Caco-2 (cell line): ENCODE measurements around the gene PLEK. TPM values are rescaled to one million over a fixed set of nuclear protein-coding genes. Genes with fewer than 3 reads are reported as not detected.

ENCODE experiments used
- BruUV-seq: library from RNA; stranded (reverse); fragments of 400-500 nt; replicated peaks from 2 replicates; lab custom pipeline; 2021; lab: Mats Ljungman, UMichigan
- CTCF ChIA-PET: fragments of 300-600 bp; sonication (Branson Sonifier 250); formaldehyde crosslinking; loops from one replicate; lab custom pipeline; 2022; ENCODE audit warnings: antibody characterized with exemption; lab: Charles Lee
- POLR2A ChIA-PET: fragments of 300-600 bp; sonication (Branson Sonifier 250); formaldehyde crosslinking; loops from one replicate; lab custom pipeline; 2022; ENCODE audit warnings: antibody characterized with exemption; lab: Charles Lee
- DNase-seq, 2 experiments: peaks; one replicate each; pipeline versions ENCODE4 v3.0.0 to v3.0.0-alpha.2; 2020 to 2022
- H3K27me3 ChIP-seq: replicated peaks from 2 replicates; pipeline ENCODE4 v1.6.0; 2011; ENCODE audit warnings: low read length; ENCODE audit not compliant: control insufficient read depth, insufficient read depth
- H3K36me3 ChIP-seq: 2 replicates; pipeline ENCODE4 v1.5.1; 2011; ENCODE audit warnings: low read length; ENCODE audit not compliant: control insufficient read depth, insufficient read depth
- H3K4me1 ChIP-seq: fragments of 250-450 bp; sonication (Bioruptor Pico); 2 replicates; pipeline ENCODE4 v1.5.1; 2020; ENCODE audit warnings: mild to moderate bottlenecking
- H3K4me3 ChIP-seq: 2 replicates; pipeline ENCODE4 v1.5.1; 2011; ENCODE audit warnings: low read depth, mild to moderate bottlenecking, control low read depth, low read length
- H3K9me3 ChIP-seq: fragments of 250-450 bp; sonication (Bioruptor Pico); 2 replicates; pipeline ENCODE4 v1.5.1; 2020; ENCODE audit warnings: mild to moderate bottlenecking, moderate library complexity
- H3K27ac Mint-ChIP-seq: one replicate; pipeline ENCODE4 v1.8.0; 2022; ENCODE audit warnings: mixed read lengths; ENCODE audit not compliant: unreplicated experiment
- H3K27me3 Mint-ChIP-seq: one replicate; pipeline ENCODE4 v1.8.0; 2022; ENCODE audit warnings: mixed read lengths; ENCODE audit not compliant: insufficient read depth, unreplicated experiment
- H3K36me3 Mint-ChIP-seq: one replicate; pipeline ENCODE4 v1.8.0; 2022; ENCODE audit warnings: mild to moderate bottlenecking, mixed read lengths; ENCODE audit not compliant: insufficient read depth, unreplicated experiment
- H3K4me1 Mint-ChIP-seq: one replicate; pipeline ENCODE4 v1.8.0; 2022; ENCODE audit warnings: low read depth, mixed read lengths; ENCODE audit not compliant: unreplicated experiment
- H3K4me3 Mint-ChIP-seq: one replicate; pipeline ENCODE4 v1.8.0; 2022; ENCODE audit warnings: mild to moderate bottlenecking, moderate library complexity, mixed read lengths; ENCODE audit not compliant: unreplicated experiment
- H3K9me3 Mint-ChIP-seq: one replicate; pipeline ENCODE4 v1.8.0; 2022; ENCODE audit warnings: mixed read lengths; ENCODE audit not compliant: unreplicated experiment
- CTCF ChIP-seq, 2 experiments: fragments of 200-600 bp in 1 of 2; IDR thresholded peaks; 1 replicate in 1 of 2; 2 replicates in 1 of 2; pipeline versions ENCODE4 v1.5.1 to v1.8.0; 2011 to 2022; ENCODE audit warnings: antibody characterized with exemption in 1 of 2, control low read depth in 1 of 2, inconsistent platforms in 1 of 2, low read depth in 1 of 2, low read length in 1 of 2, mild to moderate bottlenecking in 1 of 2, moderate library complexity in 1 of 2; ENCODE audit not compliant: insufficient read depth in 1 of 2, severe bottlenecking in 1 of 2, unreplicated experiment in 1 of 2
- intact Hi-C: fragments of 100-400 bp; cut with micrococcal nuclease; formaldehyde crosslinking; loops from one replicate; pipeline ENCODE4 v1.10.0; 2022; ENCODE audit not compliant: unreplicated experiment
- total RNA-seq: library from RNA; stranded (reverse); gene quantifications from 2 replicates; pipeline ENCODE4 v1.2.3, GENCODE V29; 2022

Gene PLEK
- total RNA-seq, 1 experiment from 2014 or later, result not detected

DNA sequence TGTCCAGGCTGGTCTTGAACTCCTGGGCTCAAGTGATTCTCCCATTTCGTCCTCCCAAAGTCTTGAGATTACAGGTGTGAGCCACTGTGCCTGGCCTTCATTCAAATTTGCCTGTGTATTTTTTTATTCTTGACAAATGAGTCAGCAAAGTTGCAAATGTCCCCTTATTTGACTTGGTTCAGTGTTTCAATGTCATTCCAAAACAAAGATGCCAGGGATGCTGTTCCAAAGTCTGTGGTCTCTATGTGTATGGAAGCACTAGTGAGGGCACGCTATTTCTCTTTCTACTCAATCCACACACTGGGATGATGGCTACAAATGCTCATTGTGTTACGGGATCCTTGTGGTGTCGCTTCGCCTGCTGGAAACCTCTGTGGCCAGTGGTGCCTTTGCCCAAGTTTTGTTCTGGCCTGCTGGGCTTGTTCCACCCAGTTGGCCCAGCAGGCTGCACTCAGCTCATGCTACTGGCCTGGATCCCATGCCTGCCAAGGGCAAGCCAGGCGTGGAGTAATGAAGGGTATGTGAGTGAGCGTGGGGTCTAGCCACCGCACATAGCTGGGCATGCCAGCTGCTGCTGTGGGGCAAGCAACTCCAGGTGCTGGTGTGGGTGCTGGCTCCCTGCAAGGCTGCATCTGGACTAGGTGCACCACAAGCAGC lies 66.4 kb downstream of the PLEK start:
- Mint-ChIP-seq H3K4me3 (no peak overlapping the region), H3K4me1 (no peaks in the 10 kb centered on the region), H3K9me3 (no peaks in the 10 kb centered on the region), H3K27ac (no peak overlapping the region), H3K27me3 (no peaks in the 10 kb centered on the region), H3K36me3 (no peaks in the 10 kb centered on the region)
- no peaks in the 10 kb centered on the region for H3K4me1 ChIP-seq
- no peak for TF ChIP-seq CTCF (IDR thresholded peaks at IDR 0.05; ENCODE audit: insufficient read depth in 1 of 2, low read depth in 1 of 2, low read length in 1 of 2, severe bottlenecking in 1 of 2, unreplicated experiment in 1 of 2)
- no peak overlapping the region for H3K4me3 ChIP-seq
- 0 out of 2 replicates have a peak, but pooled peaks cover 3% of the 10 kb centered on the region for H3K9me3 ChIP-seq
- POLR2A ChIA-PET, result no interaction called here
- DNase-seq, result no peak
- H3K36me3 ChIP-seq, result no peaks in the 10 kb centered on the region
- H3K27me3 ChIP-seq, result no peaks in the 10 kb centered on the region
- intact Hi-C loops, result no loop called here
- BruUV-seq, result no TSS peak
- CTCF ChIA-PET, result no interaction called here

DNA sequence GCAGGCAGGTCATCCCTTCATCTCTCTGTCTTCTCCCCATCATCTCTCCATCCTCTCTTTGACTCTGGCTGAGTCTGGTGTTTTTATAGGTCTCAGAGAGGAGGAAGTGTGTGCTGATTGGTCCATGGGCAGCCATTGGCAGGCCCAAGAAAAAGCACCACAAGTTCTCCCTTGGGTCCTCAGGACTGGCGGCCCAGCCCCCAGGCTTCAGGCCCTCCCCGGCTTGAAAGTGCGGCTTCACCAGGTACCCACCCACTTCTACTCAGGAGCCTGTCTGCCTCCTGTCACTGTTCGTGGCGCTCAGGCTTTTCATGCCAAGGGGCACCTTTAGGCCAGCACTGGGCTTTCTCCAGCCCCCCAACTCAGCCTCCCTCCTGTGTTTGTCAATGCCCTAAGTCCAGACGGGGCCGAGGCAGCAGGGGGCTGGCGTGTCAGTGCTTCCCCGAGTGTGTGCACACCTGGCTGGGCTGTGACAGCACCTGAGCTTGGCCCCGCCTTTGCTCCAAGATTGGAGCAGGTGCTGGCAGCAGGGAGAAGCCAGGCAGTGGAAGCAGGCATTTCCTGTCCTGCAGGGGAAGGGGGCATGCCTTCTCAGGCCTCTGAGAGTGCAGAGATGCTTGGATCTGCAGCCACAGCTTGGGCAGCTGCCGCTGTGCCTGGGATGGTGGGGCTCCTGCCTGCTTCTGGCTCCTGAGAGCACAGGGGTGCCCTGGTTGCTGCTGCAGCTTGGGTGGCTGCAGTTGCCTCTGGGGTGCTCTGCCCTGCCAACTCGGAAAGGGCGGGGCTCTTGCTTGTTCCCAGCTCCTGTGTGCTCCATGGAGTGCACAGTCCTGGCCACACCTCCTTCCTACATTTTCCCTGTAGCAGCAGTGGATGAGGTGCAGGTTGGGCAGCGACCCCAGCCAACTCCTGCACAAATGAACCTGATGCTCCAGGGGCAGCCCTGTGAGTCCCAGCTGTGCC lies 67.9 kb downstream of the PLEK start:
- no peak for TF ChIP-seq CTCF (IDR thresholded peaks at IDR 0.05; ENCODE audit: insufficient read depth in 1 of 2, low read depth in 1 of 2, low read length in 1 of 2, severe bottlenecking in 1 of 2, unreplicated experiment in 1 of 2)
- H3K4me1 ChIP-seq, result no peaks in the 10 kb centered on the region
- ChIA-PET POLR2A (no interaction called here), CTCF (interaction anchor here (0.5 to 0.6 kb wide), 2 partner anchors 45 to 755 kb away, joined by 4 to 7 read pairs; no protein-coding TSS in a partner anchor)
- Mint-ChIP-seq H3K36me3 (no peaks in the 10 kb centered on the region), H3K4me3 (no peak overlapping the region), H3K27me3 (no peaks in the 10 kb centered on the region), H3K27ac (no peak overlapping the region), H3K4me1 (no peaks in the 10 kb centered on the region), H3K9me3 (no peaks in the 10 kb centered on the region)
- 0 out of 2 replicates have a peak, but pooled peaks cover 3% of the 10 kb centered on the region for H3K9me3 ChIP-seq
- no peak for DNase-seq
- H3K27me3 ChIP-seq, result no peaks in the 10 kb centered on the region
- intact Hi-C loops, result no loop called here
- BruUV-seq, result no TSS peak
- no peak overlapping the region for H3K4me3 ChIP-seq
- no peaks in the 10 kb centered on the region for H3K36me3 ChIP-seq

GRCh38 chr2:68434981-68435380 lies 69.9 kb downstream of the PLEK start:
- Mint-ChIP-seq H3K9me3 (no peaks in the 10 kb centered on the region), H3K4me3 (no peak overlapping the region), H3K27me3 (no peaks in the 10 kb centered on the region), H3K36me3 (no peaks in the 10 kb centered on the region), H3K4me1 (peaks cover 1% of the 10 kb centered on the region), H3K27ac (no peak overlapping the region)
- Histone ChIP-seq H3K27me3 (no peaks in the 10 kb centered on the region), H3K4me3 (no peak overlapping the region), H3K9me3 (0 out of 2 replicates have a peak, but pooled peaks cover 3% of the 10 kb centered on the region), H3K36me3 (no peaks in the 10 kb centered on the region), H3K4me1 (peaks cover 2% of the 10 kb centered on the region; the same call in 1 of the 2 replicates)
- no TSS peak for BruUV-seq
- DNase-seq, result no peak
- POLR2A ChIA-PET, result interaction anchor here (0.6 kb wide), 1 partner anchor 402 kb away, joined by 5 read pairs; no protein-coding TSS in a partner anchor
- no peak for TF ChIP-seq CTCF (IDR thresholded peaks at IDR 0.05; ENCODE audit: insufficient read depth in 1 of 2, low read depth in 1 of 2, low read length in 1 of 2, severe bottlenecking in 1 of 2, unreplicated experiment in 1 of 2)
- CTCF ChIA-PET, result no interaction called here
- intact Hi-C loops, result no loop called here
